ENCODE data around the gene PBLD. TPM values are rescaled to one million over a fixed set of nuclear protein-coding genes. Genes with fewer than 3 reads are reported as not detected.
"Not testable (repeated sequence)": the region's sequence is repeated elsewhere in the genome, so short reads cannot be mapped to it uniquely, and the experiment has no call there.

The PBLD gene
- total RNA-seq, 4 donors from 2014 or later = 5.0 to 12.3 (median 6.4) TPM

DNA sequence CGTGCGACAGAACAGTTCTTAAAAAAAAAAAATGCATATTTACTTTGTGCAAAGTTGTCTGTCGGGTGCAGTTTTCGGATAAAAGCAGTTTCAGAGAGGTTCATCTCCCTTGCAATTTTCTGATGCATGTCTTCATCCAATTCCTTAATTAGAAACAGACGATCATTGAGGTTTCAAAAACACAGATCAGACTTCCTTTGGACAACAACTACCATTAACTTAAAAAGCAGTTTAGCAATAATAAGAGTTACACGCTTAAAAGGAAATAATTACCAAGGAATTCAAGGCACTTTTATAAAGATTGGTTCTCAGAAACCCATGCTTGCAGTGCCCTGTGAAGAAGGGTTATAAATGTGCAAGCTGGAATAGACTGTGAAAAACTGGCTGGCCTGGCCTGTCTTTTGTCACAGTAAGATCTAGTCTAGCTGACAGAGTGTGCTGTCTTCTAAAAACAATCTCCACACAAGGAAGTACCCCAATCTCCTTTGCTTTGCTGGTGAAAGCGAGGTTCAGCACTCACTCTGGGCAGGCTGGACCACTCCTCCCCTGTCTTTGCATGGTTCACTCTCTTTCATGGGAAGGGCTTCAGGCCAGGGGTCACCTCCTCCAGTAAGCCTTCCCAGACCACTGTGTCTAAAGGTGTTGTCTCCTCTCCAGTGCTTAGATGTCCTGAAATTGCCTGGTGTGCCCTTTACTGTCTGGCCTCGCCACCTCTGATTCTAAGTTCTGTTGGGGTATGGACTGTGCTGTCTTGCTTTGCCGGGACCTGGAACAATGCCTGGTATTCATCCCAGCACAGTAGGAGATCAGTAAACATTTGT, 35.7 kb downstream of the PBLD start:
- WGBS, 2 donors = 77 to 79% methylated on average over 9 of the region's 9 CpGs
- intact Hi-C loops (cut with DNase I) = no loop called here
- no peak for TF ChIP-seq POLR2A (IDR thresholded peaks at IDR 0.05)
- TF ChIP-seq, protein P1, sequence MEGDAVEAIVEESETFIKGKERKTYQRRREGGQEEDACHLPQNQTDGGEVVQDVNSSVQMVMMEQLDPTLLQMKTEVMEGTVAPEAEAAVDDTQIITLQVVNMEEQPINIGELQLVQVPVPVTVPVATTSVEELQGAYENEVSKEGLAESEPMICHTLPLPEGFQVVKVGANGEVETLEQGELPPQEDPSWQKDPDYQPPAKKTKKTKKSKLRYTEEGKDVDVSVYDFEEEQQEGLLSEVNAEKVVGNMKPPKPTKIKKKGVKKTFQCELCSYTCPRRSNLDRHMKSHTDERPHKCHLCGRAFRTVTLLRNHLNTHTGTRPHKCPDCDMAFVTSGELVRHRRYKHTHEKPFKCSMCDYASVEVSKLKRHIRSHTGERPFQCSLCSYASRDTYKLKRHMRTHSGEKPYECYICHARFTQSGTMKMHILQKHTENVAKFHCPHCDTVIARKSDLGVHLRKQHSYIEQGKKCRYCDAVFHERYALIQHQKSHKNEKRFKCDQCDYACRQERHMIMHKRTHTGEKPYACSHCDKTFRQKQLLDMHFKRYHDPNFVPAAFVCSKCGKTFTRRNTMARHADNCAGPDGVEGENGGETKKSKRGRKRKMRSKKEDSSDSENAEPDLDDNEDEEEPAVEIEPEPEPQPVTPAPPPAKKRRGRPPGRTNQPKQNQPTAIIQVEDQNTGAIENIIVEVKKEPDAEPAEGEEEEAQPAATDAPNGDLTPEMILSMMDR (IDR thresholded peaks at IDR 0.05) = no peak
- H3K27me3 ChIP-seq = no peaks in the 10 kb centered on the region
- DNase-seq = no peak
- no peaks in the 10 kb centered on the region for H3K36me3 ChIP-seq
- H3K9me3 ChIP-seq = no peaks in the 10 kb centered on the region
- no peaks in the 10 kb centered on the region for H3K4me1 ChIP-seq
- H3K4me3 ChIP-seq (replicated peaks in 1 of 3) = no peak overlapping the region
- H3K27ac ChIP-seq = no peak overlapping the region

DNA sequence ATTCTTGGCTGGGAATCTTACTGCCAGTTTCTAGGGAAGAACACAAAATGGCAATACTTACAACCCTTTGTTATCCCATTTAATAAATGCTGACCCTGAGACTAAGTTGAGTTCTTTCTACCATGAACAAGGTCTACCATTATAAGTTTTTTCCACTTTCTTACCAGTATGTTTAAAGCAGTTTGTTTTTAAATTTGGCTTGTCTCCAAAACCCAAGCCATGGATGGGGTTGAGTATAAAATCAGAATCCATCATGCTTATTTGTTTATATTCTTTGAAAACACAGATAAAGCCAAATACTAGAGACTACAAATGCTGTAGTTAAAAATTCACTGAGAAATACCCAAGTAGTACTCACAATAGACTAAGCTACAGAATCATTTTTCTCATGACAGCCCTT, 42.0 kb downstream of the PBLD start:
- H3K4me3 ChIP-seq (replicated peaks in 1 of 3) = no peak overlapping the region
- H3K27me3 ChIP-seq = no peaks in the 10 kb centered on the region
- TF ChIP-seq POLR2A (IDR thresholded peaks at IDR 0.05) = no peak
- TF ChIP-seq, protein P1 (IDR thresholded peaks at IDR 0.05) = no peak
- H3K4me1 ChIP-seq = no peaks in the 10 kb centered on the region
- H3K27ac ChIP-seq = no peak overlapping the region
- no peak for DNase-seq
- no peaks in the 10 kb centered on the region for H3K36me3 ChIP-seq
- intact Hi-C loops (cut with DNase I) = no loop called here
- no peaks in the 10 kb centered on the region for H3K9me3 ChIP-seq

DNA sequence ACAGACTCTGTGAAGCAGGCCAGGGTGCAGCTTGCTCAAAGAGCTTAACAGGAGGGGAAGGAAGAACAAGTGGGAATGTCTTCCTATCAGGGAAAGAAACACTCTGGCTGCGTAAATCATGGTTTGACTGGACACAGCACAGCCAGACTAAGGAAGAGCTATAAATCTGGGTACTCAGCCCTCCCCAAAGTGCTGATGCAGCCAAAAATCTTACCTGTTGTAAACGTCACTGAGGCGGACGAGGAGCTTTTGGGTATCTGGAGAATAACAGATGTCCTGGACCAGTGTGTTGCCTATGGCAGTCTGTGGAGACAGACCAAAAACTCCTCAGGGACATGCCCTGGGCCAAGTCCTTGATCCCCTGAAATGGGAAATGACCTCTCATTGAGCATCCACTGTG, 44.0 kb downstream of the PBLD start:
- H3K27ac ChIP-seq = no peak overlapping the region
- 92 to 96% methylated on average over 4 of the region's 4 CpGs for WGBS, 2 donors
- no peaks in the 10 kb centered on the region for H3K4me1 ChIP-seq
- H3K27me3 ChIP-seq = no peaks in the 10 kb centered on the region
- TF ChIP-seq, protein P1 (IDR thresholded peaks at IDR 0.05) = no peak
- no peak for TF ChIP-seq POLR2A (IDR thresholded peaks at IDR 0.05)
- intact Hi-C loops (cut with DNase I) = no loop called here
- H3K9me3 ChIP-seq = no peaks in the 10 kb centered on the region
- no peak overlapping the region for H3K4me3 ChIP-seq (replicated peaks in 1 of 3)
- DNase-seq = no peak
- H3K36me3 ChIP-seq = no peaks in the 10 kb centered on the region

DNA sequence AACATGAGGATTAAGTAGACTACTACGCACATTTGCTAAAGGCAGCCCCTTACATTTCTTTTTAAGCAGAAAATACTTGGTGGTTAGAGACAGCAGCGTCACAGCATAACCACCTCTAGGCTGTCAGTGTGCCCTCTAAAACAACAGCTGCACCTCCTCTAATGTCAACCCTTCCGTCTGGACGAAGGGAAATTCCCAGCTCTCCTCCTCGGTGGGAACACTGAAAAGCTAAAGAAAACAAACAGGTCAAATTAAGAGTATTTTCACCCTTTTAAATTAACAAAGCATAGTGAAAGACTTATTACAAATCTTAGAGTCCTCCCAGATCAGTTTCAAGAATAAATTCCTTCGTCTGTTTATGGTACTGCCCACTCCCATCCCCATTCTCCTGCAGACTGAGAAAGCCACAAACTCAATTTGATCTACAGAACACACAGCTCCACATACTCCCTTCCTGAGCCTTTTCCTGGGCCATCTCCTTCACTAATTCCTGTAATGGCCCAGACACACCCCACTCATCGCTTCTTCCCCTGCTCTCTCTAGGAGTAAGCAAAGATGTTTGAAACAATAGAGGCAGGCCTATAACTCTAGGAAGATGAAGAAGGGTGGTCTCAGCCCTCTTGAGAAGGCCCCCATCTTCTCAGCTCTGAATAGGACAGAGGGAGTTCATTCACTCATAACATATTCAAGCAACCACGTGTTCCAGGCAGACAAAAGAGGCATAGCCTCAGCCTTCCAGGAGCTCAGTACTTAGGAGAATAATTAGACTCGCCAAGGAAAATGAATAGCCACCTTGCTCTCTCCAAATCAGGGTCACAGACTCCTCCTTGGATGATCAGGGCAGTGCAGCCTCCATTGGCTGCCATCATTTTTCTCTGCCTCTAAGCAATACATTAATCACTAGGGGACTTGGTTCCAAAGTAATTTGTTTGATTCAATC, 48.4 kb downstream of the PBLD start:
- WGBS, 2 donors = 73 to 77% methylated on average over 9 of the region's 9 CpGs
- Histone ChIP-seq H3K27ac (no peak overlapping the region), H3K4me3 (replicated peaks in 1 of 3) (no peak overlapping the region), H3K9me3 (no peaks in the 10 kb centered on the region), H3K27me3 (no peaks in the 10 kb centered on the region), H3K36me3 (no peaks in the 10 kb centered on the region), H3K4me1 (no peaks in the 10 kb centered on the region)
- TF ChIP-seq POLR2A (IDR thresholded peaks at IDR 0.05) = no peak
- TF ChIP-seq, protein P1 (IDR thresholded peaks at IDR 0.05) = no peak
- intact Hi-C loops (cut with DNase I) = no loop called here
- no peak for DNase-seq

DNA sequence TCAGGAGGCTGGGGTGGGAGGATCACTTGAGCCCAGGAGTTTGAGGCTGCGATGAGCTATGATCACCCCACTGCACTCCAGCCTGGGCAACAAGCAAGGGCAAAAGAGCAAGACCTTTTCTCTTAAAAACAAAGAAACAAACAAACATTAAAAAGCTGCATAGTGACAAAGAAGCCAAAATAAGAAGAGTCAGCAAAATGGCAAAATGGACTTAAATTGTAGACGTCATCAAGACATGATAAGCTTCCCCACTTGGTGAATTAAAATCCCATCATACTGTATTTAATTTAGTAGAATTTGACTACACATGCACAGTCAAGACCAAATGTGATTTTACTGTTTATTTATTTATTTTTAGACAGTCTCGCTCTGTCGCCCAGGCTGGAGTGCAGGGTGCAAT, 52.0 kb downstream of the PBLD start:
- TF ChIP-seq, protein P1 (IDR thresholded peaks at IDR 0.05) = no peak
- TF ChIP-seq POLR2A (IDR thresholded peaks at IDR 0.05) = no peak
- no peak overlapping the region for H3K27ac ChIP-seq
- no peaks in the 10 kb centered on the region for H3K4me1 ChIP-seq
- H3K27me3 ChIP-seq = no peaks in the 10 kb centered on the region
- no peaks in the 10 kb centered on the region for H3K36me3 ChIP-seq
- no peak overlapping the region for H3K4me3 ChIP-seq (replicated peaks in 1 of 3)
- WGBS, 2 donors = 96 to 97% methylated on average over 4 of the region's 4 CpGs
- intact Hi-C loops (cut with DNase I) = no loop called here
- DNase-seq = no peak
- H3K9me3 ChIP-seq = no peaks in the 10 kb centered on the region

DNA sequence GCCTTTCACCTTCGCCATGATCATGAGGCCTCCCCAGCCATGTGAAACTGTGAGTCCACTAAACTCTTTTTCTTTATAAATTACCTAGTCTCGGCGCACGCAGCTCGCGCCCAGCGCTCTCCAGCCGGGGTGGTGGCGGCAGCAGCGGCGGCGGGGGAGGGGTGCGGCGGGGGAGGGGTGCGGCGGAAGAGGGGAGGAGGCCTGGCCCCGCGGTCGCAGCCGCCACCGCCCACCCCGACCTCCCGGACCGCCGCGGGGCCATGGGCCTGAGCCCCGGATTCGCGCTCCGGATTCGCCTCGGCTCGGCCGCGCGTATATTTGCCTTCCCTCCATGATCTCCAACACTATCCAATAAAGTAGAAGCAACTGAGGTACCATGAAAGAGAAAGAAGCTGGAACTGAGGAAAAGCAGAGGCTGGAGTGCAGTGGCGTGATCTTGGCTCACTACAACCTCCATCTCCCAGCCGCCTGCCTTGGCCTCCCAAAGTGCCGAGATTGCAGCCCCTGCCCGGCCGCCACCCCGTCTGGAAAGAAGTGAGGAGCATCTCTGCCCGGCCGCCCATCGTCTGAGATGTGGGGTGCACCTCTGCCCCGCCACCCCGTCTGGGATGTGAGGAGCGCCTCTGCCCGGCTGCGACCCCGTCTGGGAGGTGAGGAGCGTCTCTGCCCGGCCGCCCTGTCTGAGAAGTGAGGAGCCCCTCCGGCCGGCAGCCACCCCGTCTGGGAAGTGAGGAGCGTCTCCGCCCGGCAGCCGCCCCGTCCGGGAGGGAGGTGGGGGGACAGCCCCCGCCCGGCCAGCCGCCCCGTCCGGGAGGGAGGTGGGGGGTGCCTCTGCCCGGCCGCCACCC, 53.6 kb downstream of the PBLD start:
- DNase-seq; H3K27ac ChIP-seq; intact Hi-C loops (cut with DNase I); H3K27me3 ChIP-seq; H3K36me3 ChIP-seq; H3K4me1 ChIP-seq; H3K4me3 ChIP-seq (replicated peaks in 1 of 3); H3K9me3 ChIP-seq: not testable (repeated sequence)
- 92 to 95% methylated on average over 33 to 48 of the region's 70 CpGs for WGBS, 2 donors

DNA sequence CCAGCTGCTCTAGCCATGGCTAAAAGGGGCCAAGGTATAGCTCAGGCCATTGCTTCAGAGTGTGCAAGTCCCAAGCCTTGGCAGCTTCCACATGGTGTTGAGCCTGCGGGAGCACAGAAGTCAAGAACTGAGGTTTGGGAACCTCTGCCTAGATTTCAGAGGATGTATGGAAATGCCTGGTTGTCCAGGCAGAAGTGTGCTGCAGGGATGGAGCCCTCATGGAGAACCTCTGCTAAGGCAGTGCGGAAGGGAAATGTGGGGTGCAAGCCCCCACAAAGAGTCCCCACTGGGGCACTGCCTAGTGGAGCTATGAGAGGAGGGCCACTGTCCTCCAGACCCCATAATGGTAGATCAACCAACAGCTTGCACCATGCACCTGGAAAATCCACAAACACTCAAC, 54.9 kb downstream of the PBLD start:
- H3K27me3 ChIP-seq; intact Hi-C loops (cut with DNase I); H3K27ac ChIP-seq; H3K36me3 ChIP-seq; H3K9me3 ChIP-seq; H3K4me1 ChIP-seq; H3K4me3 ChIP-seq (replicated peaks in 1 of 3); DNase-seq: not testable (repeated sequence)
- WGBS, 2 donors = 100% methylated on average over 1 to 2 of the region's 2 CpGs
